ENCODE data around the gene LARP4.

Gene LARP4

GRCh38 chr12:50529345-50529744, 128.7 kb downstream of the LARP4 start:
- DNase-seq: no peak
